K562 (cell line): ENCODE data around the gene MYO1F.

Experiments used
- CHD1 ChIP-seq: fragments of 200-600 bp; sonication (generic); IDR thresholded peaks from one replicate; pipeline ENCODE4 v1.6.1; 2012; ENCODE audit warnings: mild to moderate bottlenecking, moderate library complexity, low read length, inconsistent platforms
- CREM ChIP-seq: IDR thresholded peaks from 2 replicates; pipeline ENCODE4 v1.6.1; 2014; ENCODE audit warnings: antibody characterized with exemption, low read depth
- CTCF ChIP-seq, 3 experiments: IDR thresholded peaks in 2 of 3; conservative IDR thresholded peaks in 1 of 3; 2 replicates each; pipeline ENCODE4 v1.5.1; 2011 to 2012; ENCODE audit warnings: low read length in 3 of 3, mild to moderate bottlenecking in 3 of 3, control low read depth in 2 of 3, improper control_type of control experiment in 1 of 3, inconsistent platforms in 1 of 3, low read depth in 1 of 3, mixed read lengths in 1 of 3, moderate library complexity in 1 of 3; ENCODE audit not compliant: insufficient read depth in 2 of 3
- POLR2A ChIP-seq: fragments of 450-650 bp; conservative IDR thresholded peaks from 2 replicates; pipeline ENCODE4 v1.6.1; 2016

DNA sequence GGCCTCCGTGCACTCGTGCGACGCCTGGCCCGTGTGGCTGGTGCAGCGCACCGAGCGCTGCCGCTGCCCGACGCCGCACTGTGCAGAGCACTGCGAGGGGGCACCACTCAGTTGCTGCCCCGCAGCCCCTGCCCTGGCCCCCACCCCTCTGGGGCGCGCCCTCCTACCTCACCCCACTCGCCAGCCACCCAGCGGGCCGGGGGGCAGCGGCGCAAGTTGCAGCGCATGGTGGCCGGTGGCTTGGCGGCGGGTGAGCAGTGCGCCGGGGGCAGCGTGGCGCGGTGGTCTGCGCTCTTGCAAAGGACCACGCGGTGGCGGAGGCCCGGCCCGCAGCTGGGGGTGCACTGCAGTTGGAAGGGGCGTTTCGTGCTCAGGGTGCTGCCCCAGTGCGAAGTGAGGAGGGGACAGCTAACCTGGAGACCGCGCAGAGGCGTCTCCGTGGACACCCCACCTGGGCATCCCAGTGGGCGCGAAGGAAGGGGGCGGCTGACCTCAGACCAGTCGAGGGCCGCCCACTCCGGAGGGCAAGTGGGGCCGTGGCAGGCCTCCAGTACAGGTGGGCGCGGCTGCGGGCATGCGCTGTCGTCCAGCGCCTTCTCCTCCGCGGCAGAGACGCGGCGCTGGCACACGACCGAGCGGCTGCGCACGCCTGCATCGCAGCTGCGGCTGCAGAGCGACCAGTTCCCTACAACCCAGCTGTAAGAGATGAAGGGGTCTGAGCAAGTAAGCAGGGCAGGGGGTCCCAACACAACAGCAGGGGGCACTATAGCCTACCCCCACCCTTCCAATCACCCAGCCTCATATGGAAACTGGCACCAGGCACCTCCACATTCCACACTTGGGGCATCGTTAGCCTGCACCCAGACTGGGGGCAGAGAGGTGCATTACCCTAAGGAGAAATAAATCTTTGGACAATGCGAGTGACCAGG lies 8.0 kb upstream of the MYO1F start:
- TF ChIP-seq CREM, result no peak
- no peak for TF ChIP-seq POLR2A
- no peak for TF ChIP-seq CHD1
- TF ChIP-seq CTCF (IDR thresholded peaks at IDR 0.05 in 2 of 3, conservative IDR thresholded peaks at IDR 0.05 in 1 of 3; ENCODE audit: insufficient read depth in 2 of 3, low read depth in 1 of 3, low read length in 3 of 3), result peak in 1 of 3 experiments; percentile 10; a peak in 1 of 6 replicates
